Ascending aorta (tissue), 2 donors: Measurements from ENCODE around the gene TMEM25. TPM values are rescaled to one million over a fixed set of nuclear protein-coding genes. Genes with fewer than 3 reads are reported as not detected.
"Not testable (repeated sequence)": the region's sequence is repeated elsewhere in the genome, so short reads cannot be mapped to it uniquely, and the experiment has no call there.

Experiments used
- DNase-seq, 2 donors: peaks; one replicate each; pipeline ENCODE4 v3.0.0-alpha.2; 2019; ENCODE audit warnings: low spot score in 2 of 2
- H3K27ac ChIP-seq, 2 donors: fragments of 200-600 bp; sonication (generic); one replicate each; pipeline ENCODE4 v1.5.1; 2016 to 2017; ENCODE audit warnings: mild to moderate bottlenecking in 1 of 2
- H3K27me3 ChIP-seq: fragments of 200-600 bp; sonication (generic); one replicate; pipeline ENCODE4 v1.5.1; 2017
- H3K36me3 ChIP-seq, 2 donors: fragments of 200-600 bp; sonication (generic); one replicate each; pipeline ENCODE4 v1.5.1; 2016
- H3K4me1 ChIP-seq, 2 donors: fragments of 200-600 bp; sonication (generic); one replicate each; pipeline ENCODE4 v1.5.1; 2016 to 2017; ENCODE audit warnings: mild to moderate bottlenecking in 1 of 2
- H3K4me3 ChIP-seq, 2 donors: fragments of 200-600 bp; sonication (generic); one replicate each; pipeline ENCODE4 v1.5.1; 2016 to 2017; ENCODE audit warnings: mild to moderate bottlenecking in 1 of 2
- H3K9me3 ChIP-seq, 2 donors: fragments of 200-600 bp; sonication (generic); one replicate each; pipeline ENCODE4 v1.5.1; 2016
- intact Hi-C: fragments of 100-400 bp; cut with DNase I; formaldehyde crosslinking; loops from one replicate; pipeline ENCODE4 v1.15.1; 2023
- total RNA-seq: library from RNA; depleted of rRNA; stranded (reverse); fragments of >200 nt; gene quantifications from one replicate; pipeline ENCODE4 v1.1.0, GENCODE V29; 2016
- TF ChIP-seq, protein P1 (sequence below), 3 experiments: fragments of 200-600 bp in 2 of 3; fragments of 450-650 bp in 1 of 3; sonication (generic) in 2 of 3; IDR thresholded peaks; one replicate each; pipeline ENCODE4 v1.5.1; 2016 to 2019; ENCODE audit warnings: antibody characterized with exemption in 3 of 3, mild to moderate bottlenecking in 1 of 3, moderate library complexity in 1 of 3

The TMEM25 gene
- total RNA-seq, 1 donor from 2014 or later = 133 TPM

DNA sequence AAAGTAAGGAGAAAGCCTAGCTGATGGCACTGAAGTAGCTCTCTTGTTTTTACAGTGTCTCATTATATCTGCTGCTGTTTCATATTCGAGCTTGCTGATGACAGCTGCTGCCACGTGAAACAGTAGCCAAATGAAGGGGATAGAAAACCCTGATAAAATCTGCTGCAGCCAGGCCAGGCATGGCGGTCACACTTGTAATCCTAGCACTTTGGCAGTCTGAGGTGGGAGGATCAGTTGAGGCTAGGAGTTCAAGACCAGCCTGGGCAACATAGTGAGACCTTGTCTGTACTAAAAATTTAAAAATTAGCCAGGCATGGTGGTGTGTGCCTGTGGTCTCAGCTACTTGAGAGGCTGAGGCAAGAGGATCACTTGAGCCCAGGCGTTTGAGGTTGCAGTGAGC, 21.3 kb downstream of the TMEM25 start:
- H3K9me3 ChIP-seq = no peaks in the 10 kb centered on the region
- intact Hi-C loops = no loop called here
- no peak overlapping the region for H3K27ac ChIP-seq
- TF ChIP-seq, protein P1, sequence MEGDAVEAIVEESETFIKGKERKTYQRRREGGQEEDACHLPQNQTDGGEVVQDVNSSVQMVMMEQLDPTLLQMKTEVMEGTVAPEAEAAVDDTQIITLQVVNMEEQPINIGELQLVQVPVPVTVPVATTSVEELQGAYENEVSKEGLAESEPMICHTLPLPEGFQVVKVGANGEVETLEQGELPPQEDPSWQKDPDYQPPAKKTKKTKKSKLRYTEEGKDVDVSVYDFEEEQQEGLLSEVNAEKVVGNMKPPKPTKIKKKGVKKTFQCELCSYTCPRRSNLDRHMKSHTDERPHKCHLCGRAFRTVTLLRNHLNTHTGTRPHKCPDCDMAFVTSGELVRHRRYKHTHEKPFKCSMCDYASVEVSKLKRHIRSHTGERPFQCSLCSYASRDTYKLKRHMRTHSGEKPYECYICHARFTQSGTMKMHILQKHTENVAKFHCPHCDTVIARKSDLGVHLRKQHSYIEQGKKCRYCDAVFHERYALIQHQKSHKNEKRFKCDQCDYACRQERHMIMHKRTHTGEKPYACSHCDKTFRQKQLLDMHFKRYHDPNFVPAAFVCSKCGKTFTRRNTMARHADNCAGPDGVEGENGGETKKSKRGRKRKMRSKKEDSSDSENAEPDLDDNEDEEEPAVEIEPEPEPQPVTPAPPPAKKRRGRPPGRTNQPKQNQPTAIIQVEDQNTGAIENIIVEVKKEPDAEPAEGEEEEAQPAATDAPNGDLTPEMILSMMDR (IDR thresholded peaks at IDR 0.05) = no peak
- no peaks in the 10 kb centered on the region for H3K4me1 ChIP-seq
- H3K27me3 ChIP-seq = no peaks in the 10 kb centered on the region
- DNase-seq = no peak
- peaks cover 27 to 73% of the 10 kb centered on the region in 2 donors for H3K36me3 ChIP-seq
- no peak overlapping the region for H3K4me3 ChIP-seq

GRCh38 chr11:118560806-118561205, 29.8 kb downstream of the TMEM25 start:
- intact Hi-C loops = no loop called here
- Histone ChIP-seq H3K36me3 (peaks cover 10 to 36% of the 10 kb centered on the region in 2 donors), H3K4me1 (peaks cover 0 to 5% of the 10 kb centered on the region in 2 donors), H3K4me3 (no peak overlapping the region), H3K27me3 (no peaks in the 10 kb centered on the region), H3K27ac (no peak overlapping the region), H3K9me3 (no peaks in the 10 kb centered on the region)
- TF ChIP-seq, protein P1 (IDR thresholded peaks at IDR 0.05) = no peak
- no peak for DNase-seq

GRCh38 chr11:118565051-118565450, 34.1 kb downstream of the TMEM25 start:
- H3K27me3 ChIP-seq = no peaks in the 10 kb centered on the region
- peak in 1 of 2 donors; percentile 72 for DNase-seq
- no peaks in the 10 kb centered on the region for H3K36me3 ChIP-seq
- peaks cover 0 to 5% of the 10 kb centered on the region in 2 donors for H3K4me1 ChIP-seq
- peak overlapping the region; percentile 75 to 88 for H3K27ac ChIP-seq
- intact Hi-C loops = loop anchor here (2.0 kb wide), 3 partner anchors 26 to 128 kb away; partner anchors contain the start of gene KMT2A
- no peaks in the 10 kb centered on the region for H3K9me3 ChIP-seq
- TF ChIP-seq, protein P1 (IDR thresholded peaks at IDR 0.05) = no peak
- peak overlapping the region; percentile 53 to 75 for H3K4me3 ChIP-seq

DNA sequence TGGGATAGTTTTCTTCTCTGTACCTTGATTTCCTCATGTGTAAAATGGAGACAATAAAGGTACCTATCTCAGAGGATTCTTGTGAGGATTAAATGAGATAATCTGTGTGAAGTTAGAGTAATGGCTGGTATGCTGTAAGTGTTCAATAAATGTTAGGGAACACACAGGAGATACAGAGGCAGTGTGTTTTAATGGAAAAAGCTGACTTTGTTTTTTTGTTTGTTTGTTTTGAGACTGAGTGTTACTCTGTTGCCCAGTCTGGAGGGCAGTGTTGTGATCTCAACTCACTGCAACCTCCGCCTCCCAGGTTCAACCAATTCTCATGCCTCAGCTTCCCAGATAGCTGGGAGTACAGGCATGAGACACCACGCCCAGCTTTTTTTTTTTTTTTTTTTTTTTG, 38.7 kb downstream of the TMEM25 start:
- TF ChIP-seq, protein P1 (IDR thresholded peaks at IDR 0.05) = no peak
- Histone ChIP-seq H3K36me3 (no peaks in the 10 kb centered on the region), H3K4me1 (peaks cover 0 to 11% of the 10 kb centered on the region in 2 donors), H3K9me3 (no peaks in the 10 kb centered on the region), H3K27ac (no peak overlapping the region), H3K27me3 (no peaks in the 10 kb centered on the region), H3K4me3 (no peak overlapping the region)
- DNase-seq = no peak
- intact Hi-C loops = loop anchor here (10.0 kb wide), 1 partner anchor 515 kb away; the partner anchor contains the start of gene HMBS

DNA sequence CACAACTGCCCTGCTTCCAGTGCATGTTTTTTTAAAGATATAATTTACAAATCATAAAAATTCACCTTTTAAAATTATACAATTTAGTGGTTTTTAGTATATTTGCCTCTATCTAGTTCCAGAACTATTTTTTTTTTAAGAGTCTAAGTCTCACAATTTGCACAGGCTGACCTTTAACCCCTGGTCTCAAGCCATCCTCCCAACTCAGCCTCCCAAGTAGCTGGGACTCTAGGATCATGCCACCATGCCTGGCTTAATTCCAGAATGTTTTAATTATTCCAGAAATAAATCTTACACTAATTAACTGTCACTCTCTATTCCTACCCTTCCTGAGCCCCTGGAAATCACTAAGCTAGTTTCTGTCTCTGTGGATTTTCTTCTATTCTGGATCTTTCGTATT, 39.8 kb downstream of the TMEM25 start:
- H3K36me3 ChIP-seq = no peaks in the 10 kb centered on the region
- H3K27me3 ChIP-seq = no peaks in the 10 kb centered on the region
- DNase-seq = no peak
- intact Hi-C loops = loop anchor here (10.0 kb wide), 1 partner anchor 514 kb away; the partner anchor contains the start of gene HMBS
- H3K4me3 ChIP-seq = no peak overlapping the region
- peaks cover 0 to 19% of the 10 kb centered on the region in 2 donors for H3K4me1 ChIP-seq
- peak overlapping the region in 1 of 2 donors; percentile 100 for H3K27ac ChIP-seq
- H3K9me3 ChIP-seq = no peaks in the 10 kb centered on the region
- TF ChIP-seq, protein P1 (IDR thresholded peaks at IDR 0.05) = no peak

GRCh38 chr11:118571701-118572060, 40.7 kb downstream of the TMEM25 start:
- not testable (repeated sequence) for H3K36me3 ChIP-seq, H3K9me3 ChIP-seq, H3K27me3 ChIP-seq
- intact Hi-C loops = loop anchor here (2.0 to 10.0 kb wide), 2 partner anchors 23 to 513 kb away; partner anchors contain the start of gene HMBS
- peak overlapping the region; percentile 84 to 98 for H3K4me3 ChIP-seq
- peak in 1 of 2 donors; percentile 67 for DNase-seq
- peaks cover 1 to 21% of the 10 kb centered on the region in 2 donors for H3K4me1 ChIP-seq
- H3K27ac ChIP-seq = peak overlapping the region; percentile 100
